Measurements from ENCODE around the gene SENP1.

The SENP1 gene

DNA sequence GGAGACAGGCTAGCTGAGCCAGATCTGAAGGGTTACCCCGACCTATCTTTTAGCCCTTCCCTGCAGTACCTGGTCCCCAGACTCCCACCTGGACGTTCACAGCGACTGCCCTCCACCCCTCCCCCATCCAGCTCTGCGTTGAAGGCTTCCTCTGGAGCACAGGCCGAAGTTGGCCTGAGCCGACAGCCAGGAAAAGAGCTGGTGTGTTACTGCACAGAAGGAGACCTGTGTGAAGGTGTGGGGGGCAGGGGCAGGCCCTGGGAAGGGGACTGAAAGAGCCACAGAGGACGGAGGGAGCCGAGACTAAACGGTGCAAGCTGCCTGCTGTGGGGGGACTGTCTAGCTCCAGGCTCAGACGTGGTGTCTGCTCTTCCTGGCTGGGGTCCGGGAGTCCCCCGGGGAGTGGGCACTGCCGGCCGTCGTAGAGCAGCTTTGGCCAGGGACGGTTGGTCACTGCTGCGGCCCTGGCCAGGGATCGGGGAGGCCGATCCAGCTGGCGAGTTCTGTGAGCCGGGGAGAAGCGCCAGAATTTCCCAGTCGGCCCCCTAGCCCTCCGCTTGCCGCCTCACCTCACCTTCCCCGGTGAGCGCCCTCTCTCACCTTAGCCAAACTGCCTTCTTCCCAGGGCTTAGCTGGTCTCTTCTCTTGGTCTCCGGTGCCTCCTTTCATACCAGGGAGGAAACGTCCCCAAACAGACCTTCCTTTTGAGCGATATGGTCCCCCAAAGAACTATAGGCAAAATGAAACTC, 100.7 kb downstream of the SENP1 start:
- DNase-seq (ENCODE audit: low read depth): no peak

DNA sequence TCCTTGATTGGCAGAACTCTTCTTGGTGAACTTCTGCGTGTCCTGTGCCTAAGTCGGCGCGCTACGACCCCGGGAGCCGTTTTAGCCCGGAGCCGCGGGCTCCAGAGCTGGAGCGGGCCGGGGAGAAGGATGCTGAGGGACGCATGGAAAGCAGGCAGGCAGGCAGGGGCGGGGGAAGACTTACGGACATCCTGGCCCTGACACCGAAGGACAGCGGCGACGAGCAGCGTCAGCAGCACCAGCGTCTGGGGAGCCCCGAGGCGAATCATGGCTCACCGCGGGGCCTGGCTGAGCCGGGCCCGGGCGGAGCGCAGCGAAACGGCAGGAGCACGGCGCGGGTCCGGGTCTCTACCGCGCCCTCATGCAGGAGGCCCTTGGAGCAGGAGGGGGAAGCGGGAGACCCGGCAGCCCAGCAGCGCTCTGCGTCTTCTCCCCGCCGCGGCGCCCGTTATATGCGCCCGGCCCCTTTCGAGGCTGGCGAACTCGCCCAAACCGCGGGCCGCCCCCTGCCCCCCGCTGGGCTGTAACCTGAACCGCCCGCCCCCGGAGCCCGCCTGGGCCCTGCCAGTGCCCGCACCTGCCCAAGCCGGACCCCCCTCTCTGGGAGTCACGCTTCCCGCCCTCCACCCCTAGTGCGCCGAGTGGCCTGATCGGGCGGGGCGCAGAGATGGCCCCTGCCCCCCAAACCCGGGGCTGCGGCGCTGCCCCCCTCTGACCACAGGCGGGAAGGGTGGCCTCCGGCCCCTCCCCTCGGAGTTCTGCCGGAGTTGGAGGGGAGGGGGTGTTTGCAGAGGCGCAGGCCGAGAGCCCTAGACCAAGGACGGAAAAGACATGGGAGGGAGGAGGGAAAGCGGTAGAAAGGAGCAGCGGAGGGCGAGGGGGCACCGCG, 101.6 kb downstream of the SENP1 start, which contains the start of gene COL2A1:
TSS of gene COL2A1 (minus strand) at position 424 of the 889 bp plus-strand sequence. CDS start at position 269, 155 bp downstream.
- H3K4me3 ChIP-seq (ENCODE audit: control insufficient read depth, low read depth, low read length): peak within 1 kb of the TSS; percentile 5
- TF ChIP-seq, protein P1, sequence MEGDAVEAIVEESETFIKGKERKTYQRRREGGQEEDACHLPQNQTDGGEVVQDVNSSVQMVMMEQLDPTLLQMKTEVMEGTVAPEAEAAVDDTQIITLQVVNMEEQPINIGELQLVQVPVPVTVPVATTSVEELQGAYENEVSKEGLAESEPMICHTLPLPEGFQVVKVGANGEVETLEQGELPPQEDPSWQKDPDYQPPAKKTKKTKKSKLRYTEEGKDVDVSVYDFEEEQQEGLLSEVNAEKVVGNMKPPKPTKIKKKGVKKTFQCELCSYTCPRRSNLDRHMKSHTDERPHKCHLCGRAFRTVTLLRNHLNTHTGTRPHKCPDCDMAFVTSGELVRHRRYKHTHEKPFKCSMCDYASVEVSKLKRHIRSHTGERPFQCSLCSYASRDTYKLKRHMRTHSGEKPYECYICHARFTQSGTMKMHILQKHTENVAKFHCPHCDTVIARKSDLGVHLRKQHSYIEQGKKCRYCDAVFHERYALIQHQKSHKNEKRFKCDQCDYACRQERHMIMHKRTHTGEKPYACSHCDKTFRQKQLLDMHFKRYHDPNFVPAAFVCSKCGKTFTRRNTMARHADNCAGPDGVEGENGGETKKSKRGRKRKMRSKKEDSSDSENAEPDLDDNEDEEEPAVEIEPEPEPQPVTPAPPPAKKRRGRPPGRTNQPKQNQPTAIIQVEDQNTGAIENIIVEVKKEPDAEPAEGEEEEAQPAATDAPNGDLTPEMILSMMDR (IDR thresholded peaks at IDR 0.05; ENCODE audit: control insufficient read depth, insufficient read depth, low read depth, low read length, missing control alignments): no peak
- no peak for DNase-seq (ENCODE audit: low read depth)

More for the DNA sequence above, 100.7 kb downstream of the SENP1 start:
- TF ChIP-seq, protein P1 (IDR thresholded peaks at IDR 0.05; ENCODE audit: control insufficient read depth, insufficient read depth, low read depth, low read length, missing control alignments): no peak
- no peak overlapping the region for H3K4me3 ChIP-seq (ENCODE audit: control insufficient read depth, low read depth, low read length)

DNA sequence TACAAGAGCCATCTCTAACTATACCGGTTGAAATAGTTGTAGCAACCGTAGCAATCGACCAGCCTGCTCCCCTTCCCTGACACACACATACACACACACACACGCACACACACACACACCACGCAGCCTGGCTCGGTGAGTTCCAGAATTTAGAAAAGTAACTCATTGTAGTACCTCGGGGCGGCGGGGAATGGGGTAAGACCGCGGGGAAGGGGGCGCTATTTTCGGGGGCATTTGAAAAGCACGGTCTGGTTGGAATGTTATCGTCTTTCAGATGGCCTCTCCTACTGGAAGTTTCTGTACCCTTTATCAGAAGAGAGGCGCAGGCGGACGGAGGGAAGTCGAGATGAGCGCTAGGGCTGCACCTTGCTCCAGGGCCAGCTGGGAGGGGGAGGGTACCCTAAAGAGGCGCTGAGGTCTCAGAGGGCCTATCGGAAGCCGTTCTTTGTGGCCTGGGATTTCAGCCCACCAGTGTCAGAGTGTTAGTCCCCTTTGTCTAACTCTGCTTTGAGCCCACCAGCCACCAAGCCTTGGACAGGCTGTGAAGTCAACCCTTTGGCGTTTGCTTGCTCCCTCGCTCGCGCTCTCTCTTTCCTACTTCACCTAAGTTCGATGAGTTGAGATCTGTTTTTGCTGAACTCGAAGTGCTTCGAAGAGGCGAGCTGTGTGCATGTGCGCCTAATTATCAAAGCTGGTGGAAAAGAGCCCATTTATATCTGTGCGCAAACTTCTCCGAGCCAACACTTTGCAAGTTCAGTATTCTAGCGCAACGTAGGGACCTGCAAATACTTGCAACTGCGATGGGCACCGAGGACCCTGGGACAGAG, 102.4 kb downstream of the SENP1 start:
- TF ChIP-seq, protein P1 (IDR thresholded peaks at IDR 0.05; ENCODE audit: control insufficient read depth, insufficient read depth, low read depth, low read length, missing control alignments): no peak
- no peak overlapping the region for H3K4me3 ChIP-seq (ENCODE audit: control insufficient read depth, low read depth, low read length)
- no peak for DNase-seq (ENCODE audit: low read depth)

DNA sequence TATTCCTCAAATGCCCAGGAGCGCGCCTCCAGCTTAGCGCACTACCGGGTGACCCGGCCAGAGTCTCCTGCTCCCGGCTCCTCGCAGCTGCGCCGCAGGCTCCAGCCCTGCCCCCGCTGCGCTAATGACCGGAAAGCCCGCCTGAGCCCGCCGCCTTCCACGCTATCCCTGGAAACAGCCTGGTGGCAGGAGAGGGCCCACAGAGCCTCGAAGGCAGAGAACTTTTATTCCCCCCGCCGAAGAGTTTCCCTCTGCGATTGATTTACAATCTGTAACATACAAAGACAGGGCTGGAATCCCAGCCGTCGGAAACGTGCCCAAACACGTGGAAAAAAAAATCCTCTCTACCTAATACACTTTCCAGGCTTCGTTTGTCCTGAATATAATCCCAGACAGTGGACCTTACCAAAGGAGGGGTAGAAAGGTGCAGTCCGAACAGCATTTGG, 103.1 kb downstream of the SENP1 start:
- DNase-seq (ENCODE audit: low read depth): no peak
- TF ChIP-seq, protein P1 (IDR thresholded peaks at IDR 0.05; ENCODE audit: control insufficient read depth, insufficient read depth, low read depth, low read length, missing control alignments): peak; percentile 11
- H3K4me3 ChIP-seq (ENCODE audit: control insufficient read depth, low read depth, low read length): peak overlapping the region; percentile 8

DNA sequence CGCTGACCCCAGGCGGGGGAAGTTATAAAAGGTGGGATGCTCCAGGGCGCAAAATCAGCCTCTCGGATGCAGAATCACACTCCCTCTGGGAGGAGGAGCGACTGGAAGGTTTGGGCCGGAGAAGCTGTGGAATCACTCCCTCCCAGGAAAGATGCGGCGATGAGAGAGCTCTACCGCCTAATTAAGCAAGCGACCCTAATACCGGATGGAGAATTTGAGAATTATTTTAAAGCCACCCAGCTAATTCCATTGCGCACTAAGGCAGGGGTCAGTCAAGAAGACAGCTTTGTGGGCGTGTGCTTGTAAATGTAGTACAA, 103.5 kb downstream of the SENP1 start:
- no peak for DNase-seq (ENCODE audit: low read depth)
- peak overlapping the region; percentile 71 for H3K4me3 ChIP-seq (ENCODE audit: control insufficient read depth, low read depth, low read length)
- TF ChIP-seq, protein P1 (IDR thresholded peaks at IDR 0.05; ENCODE audit: control insufficient read depth, insufficient read depth, low read depth, low read length, missing control alignments): no peak
